ENCODE measurements around the gene STK4.

DNA sequence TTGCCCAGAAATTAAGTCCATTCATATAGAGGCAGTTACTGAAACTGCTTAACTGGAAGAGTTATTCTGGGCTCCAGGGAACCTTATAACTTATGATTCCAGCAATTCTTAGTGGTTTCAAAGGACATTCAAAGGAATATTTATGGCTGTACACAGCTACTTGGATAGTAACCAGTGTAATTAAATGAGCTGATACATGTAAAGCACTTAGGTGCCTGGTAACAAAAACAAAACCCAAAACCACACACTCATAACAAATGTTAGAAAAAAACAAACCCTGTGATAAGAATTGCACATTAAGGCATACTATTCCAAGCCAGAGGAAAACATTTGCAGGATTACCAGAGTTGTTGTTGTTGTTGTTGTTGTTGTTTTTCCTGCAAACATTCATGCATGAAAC, 51.5 kb downstream of the STK4 start:
- TF ChIP-seq, protein P1, sequence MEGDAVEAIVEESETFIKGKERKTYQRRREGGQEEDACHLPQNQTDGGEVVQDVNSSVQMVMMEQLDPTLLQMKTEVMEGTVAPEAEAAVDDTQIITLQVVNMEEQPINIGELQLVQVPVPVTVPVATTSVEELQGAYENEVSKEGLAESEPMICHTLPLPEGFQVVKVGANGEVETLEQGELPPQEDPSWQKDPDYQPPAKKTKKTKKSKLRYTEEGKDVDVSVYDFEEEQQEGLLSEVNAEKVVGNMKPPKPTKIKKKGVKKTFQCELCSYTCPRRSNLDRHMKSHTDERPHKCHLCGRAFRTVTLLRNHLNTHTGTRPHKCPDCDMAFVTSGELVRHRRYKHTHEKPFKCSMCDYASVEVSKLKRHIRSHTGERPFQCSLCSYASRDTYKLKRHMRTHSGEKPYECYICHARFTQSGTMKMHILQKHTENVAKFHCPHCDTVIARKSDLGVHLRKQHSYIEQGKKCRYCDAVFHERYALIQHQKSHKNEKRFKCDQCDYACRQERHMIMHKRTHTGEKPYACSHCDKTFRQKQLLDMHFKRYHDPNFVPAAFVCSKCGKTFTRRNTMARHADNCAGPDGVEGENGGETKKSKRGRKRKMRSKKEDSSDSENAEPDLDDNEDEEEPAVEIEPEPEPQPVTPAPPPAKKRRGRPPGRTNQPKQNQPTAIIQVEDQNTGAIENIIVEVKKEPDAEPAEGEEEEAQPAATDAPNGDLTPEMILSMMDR (IDR thresholded peaks at IDR 0.05): no peak
- TF ChIP-seq ZFX (IDR thresholded peaks at IDR 0.05; ENCODE audit: borderline replicate concordance): no peak
